ENCODE data around the gene CLMN. TPM values are rescaled to one million over a fixed set of nuclear protein-coding genes. Genes with fewer than 3 reads are reported as not detected.

The CLMN gene
- total and polyA plus RNA-seq, 2 of the 13 experiments (the other 11 are each of a cell fraction or from before 2014, with no cell fraction given) = 15.1 to 16.7 TPM

DNA sequence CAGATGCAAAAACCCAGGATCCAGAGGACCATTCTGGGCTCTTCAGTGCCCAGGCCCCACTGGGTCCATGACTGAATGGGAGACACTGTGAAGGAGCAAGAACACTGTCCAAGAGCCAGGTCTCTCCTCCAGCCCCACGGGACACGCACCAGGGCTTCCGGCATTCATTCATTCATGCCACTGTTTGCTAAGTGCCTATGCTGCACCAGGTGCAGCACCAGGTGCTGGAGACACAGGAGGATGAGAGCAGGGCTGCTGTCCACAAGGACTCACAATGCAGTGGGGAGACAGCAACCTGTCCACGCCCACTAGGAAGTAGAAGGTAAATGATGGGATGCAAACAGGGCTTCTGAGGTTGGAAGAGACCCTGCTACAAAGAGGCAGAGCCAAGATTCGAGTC is 20.4 kb downstream of the CLMN start (continued):
- TF ChIP-seq, protein P1, sequence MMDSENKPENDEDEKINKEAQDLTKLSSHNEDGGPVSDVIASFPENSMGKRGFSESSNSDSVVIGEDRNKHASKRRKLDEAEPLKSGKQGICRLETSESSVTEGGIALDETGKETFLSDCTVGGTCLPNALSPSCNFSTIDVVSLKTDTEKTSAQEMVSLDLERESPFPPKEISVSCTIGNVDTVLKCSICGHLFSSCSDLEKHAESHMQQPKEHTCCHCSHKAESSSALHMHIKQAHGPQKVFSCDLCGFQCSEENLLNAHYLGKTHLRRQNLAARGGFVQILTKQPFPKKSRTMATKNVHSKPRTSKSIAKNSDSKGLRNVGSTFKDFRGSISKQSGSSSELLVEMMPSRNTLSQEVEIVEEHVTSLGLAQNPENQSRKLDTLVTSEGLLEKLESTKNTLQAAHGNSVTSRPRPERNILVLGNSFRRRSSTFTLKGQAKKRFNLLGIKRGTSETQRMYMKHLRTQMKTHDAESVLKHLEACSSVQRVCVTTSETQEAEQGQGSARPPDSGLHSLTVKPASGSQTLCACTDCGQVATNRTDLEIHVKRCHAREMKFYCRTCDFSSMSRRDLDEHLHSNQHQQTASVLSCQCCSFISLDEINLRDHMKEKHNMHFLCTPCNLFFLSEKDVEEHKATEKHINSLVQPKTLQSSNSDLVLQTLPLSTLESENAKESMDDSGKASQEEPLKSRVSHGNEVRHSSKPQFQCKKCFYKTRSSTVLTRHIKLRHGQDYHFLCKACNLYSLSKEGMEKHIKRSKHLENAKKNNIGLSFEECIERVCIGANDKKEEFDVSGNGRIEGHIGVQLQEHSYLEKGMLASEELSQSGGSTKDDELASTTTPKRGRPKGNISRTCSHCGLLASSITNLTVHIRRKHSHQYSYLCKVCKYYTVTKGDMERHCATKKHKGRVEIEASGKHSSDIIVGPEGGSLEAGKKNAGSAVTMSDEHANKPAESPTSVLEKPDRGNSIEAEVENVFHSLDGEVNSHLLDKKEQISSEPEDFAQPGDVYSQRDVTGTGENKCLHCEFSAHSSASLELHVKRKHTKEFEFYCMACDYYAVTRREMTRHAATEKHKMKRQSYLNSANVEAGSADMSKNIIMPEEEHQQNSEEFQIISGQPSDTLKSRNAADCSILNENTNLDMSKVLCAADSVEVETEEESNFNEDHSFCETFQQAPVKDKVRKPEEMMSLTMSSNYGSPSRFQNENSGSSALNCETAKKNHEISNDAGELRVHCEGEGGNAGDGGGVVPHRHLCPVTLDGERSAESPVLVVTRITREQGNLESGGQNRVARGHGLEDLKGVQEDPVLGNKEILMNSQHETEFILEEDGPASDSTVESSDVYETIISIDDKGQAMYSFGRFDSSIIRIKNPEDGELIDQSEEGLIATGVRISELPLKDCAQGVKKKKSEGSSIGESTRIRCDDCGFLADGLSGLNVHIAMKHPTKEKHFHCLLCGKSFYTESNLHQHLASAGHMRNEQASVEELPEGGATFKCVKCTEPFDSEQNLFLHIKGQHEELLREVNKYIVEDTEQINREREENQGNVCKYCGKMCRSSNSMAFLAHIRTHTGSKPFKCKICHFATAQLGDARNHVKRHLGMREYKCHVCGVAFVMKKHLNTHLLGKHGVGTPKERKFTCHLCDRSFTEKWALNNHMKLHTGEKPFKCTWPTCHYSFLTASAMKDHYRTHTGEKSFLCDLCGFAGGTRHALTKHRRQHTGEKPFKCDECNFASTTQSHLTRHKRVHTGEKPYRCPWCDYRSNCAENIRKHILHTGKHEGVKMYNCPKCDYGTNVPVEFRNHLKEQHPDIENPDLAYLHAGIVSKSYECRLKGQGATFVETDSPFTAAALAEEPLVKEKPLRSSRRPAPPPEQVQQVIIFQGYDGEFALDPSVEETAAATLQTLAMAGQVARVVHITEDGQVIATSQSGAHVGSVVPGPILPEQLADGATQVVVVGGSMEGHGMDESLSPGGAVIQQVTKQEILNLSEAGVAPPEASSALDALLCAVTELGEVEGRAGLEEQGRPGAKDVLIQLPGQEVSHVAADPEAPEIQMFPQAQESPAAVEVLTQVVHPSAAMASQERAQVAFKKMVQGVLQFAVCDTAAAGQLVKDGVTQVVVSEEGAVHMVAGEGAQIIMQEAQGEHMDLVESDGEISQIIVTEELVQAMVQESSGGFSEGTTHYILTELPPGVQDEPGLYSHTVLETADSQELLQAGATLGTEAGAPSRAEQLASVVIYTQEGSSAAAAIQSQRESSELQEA (CRISPR knock-in tag; IDR thresholded peaks at IDR 0.05; ENCODE audit: not compliant biosample characterization) = no peak
- no peak for TF ChIP-seq PLRG1 (conservative IDR thresholded peaks at IDR 0.05)

DNA sequence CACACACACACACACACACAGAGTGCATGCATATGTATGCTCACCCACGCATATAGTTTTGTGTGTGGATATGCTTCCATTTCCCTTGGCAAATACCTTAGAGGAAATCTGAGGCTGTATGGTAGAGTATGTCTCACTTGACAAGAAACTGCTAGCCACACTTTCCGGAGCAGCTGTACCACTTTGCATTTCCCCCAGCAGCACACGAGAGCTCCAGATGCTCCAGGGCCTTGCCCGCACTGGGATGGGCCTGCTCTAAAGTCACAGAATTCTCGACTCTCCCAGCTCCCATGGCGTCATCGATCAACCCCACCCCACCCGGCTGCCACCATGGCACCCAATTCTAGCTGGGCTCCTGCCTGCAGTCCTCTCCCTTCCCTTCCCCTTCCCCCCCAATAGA is 21.9 kb downstream of the CLMN start:
- FAIRE-seq (no peak), DNase-seq (ENCODE audit: low spot score) (no peak), ATAC-seq (no peak)
- POLR2A ChIA-PET = no interaction called here
- 98% methylated on average over 8 of the region's 8 CpGs for WGBS (ENCODE audit: low lambda C conversion rate)
- Histone ChIP-seq H3K4me1 (ENCODE audit: insufficient read depth, low read length) (peaks cover 87% of the 10 kb centered on the region), H3K4me2 (ENCODE audit: low read depth, low read length) (no peak overlapping the region), H3K27ac (ENCODE audit: extremely low read length, insufficient read depth, low read length) (no peak overlapping the region), H3K9me3 (ENCODE audit: low read length) (no peaks in the 10 kb centered on the region), H3K9ac (ENCODE audit: insufficient read depth, low read depth, low read length) (no peak overlapping the region), H2AFZ (ENCODE audit: low read length) (no peak overlapping the region), H3K27me3 (ENCODE audit: control insufficient read depth in 1 of 2, insufficient read depth in 2 of 2, low read length in 2 of 2) (no peaks in the 10 kb centered on the region), H3K4me3 (replicated peaks in 1 of 3; ENCODE audit: insufficient read depth in 1 of 3, low read depth in 2 of 3, low read length in 3 of 3) (no peak overlapping the region), H3K79me2 (ENCODE audit: insufficient read depth, low read length) (peaks cover 10% of the 10 kb centered on the region), H4K20me1 (ENCODE audit: insufficient read depth, low read length) (no peaks in the 10 kb centered on the region), H3K36me3 (replicated peaks in 1 of 2; ENCODE audit: control insufficient read depth in 1 of 2, insufficient read depth in 2 of 2, low read length in 2 of 2) (no peaks in the 10 kb centered on the region)
- in situ Hi-C loops (cut with HindIII; ENCODE audit: extremely low pct_ligation_motif_present, low pct_unique_long_range_greater_than_20kb) (no loop called here), intact Hi-C loops (cut with micrococcal nuclease; ENCODE audit: unreplicated experiment) (no loop called here)
- no TSS peak for BruUV-seq (replicated peaks)
- TF ChIP-seq STAG1 (CRISPR knock-in tag; IDR thresholded peaks at IDR 0.05) = no peak
- no peak for TF ChIP-seq ZNF607 (CRISPR knock-in tag; IDR thresholded peaks at IDR 0.05; ENCODE audit: borderline replicate concordance)
- no peak for TF ChIP-seq ZNF749 (CRISPR knock-in tag; IDR thresholded peaks at IDR 0.05; ENCODE audit: borderline replicate concordance)
- TF ChIP-seq, protein P2, sequence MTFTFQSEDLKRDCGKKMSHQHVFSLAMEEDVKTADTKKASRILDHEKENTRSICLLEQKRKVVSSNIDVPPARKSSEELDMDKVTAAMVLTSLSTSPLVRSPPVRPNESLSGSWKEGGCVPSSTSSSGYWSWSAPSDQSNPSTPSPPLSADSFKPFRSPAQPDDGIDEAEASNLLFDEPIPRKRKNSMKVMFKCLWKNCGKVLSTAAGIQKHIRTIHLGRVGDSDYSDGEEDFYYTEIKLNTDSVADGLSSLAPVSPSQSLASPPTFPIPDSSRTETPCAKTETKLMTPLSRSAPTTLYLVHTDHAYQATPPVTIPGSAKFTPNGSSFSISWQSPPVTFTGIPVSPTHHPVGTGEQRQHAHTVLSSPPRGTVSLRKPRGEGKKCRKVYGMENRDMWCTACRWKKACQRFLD (CRISPR knock-in tag; IDR thresholded peaks at IDR 0.05; ENCODE audit: borderline replicate concordance) = no peak
- CTCF ChIA-PET (ENCODE audit: low intra/inter-chr PET ratio, low total read pairs) = no interaction called here

All from HepG2 (cell line).